Smooth muscle cell (in vitro differentiated cells): ENCODE data around the gene SCUBE1. TPM values are rescaled to one million over a fixed set of nuclear protein-coding genes. Genes with fewer than 3 reads are reported as not detected.

Source experiments
- DNase-seq: peaks from one replicate; lab custom pipeline; 2025; ENCODE audit not compliant: unreplicated experiment; lab: John Stamatoyannopoulos, UW
- H2AFZ ChIP-seq: fragments of 200-600 bp; sonication (generic); 2 replicates; pipeline ENCODE4 v1.6.0; 2016; ENCODE audit warnings: antibody characterized with exemption, low read depth, mild to moderate bottlenecking
- H3F3A ChIP-seq: fragments of 200-600 bp; sonication (generic); 2 replicates; pipeline ENCODE4 v1.6.0; 2017; ENCODE audit warnings: antibody characterized with exemption, low read depth
- H3K27ac ChIP-seq: fragments of 200-600 bp; sonication (generic); 2 replicates; pipeline ENCODE4 v1.5.1; 2016; ENCODE audit warnings: low read depth, mild to moderate bottlenecking
- H3K27me3 ChIP-seq: fragments of 200-600 bp; sonication (generic); 2 replicates; pipeline ENCODE4 v1.6.1; 2016; ENCODE audit warnings: low read depth, mild to moderate bottlenecking
- H3K36me3 ChIP-seq: fragments of 200-600 bp; sonication (generic); 2 replicates; pipeline ENCODE4 v1.5.1; 2016; ENCODE audit warnings: low read depth
- H3K4me1 ChIP-seq: fragments of 200-600 bp; sonication (generic); 2 replicates; pipeline ENCODE4 v1.5.1; 2016; ENCODE audit warnings: low read depth
- H3K4me2 ChIP-seq: fragments of 200-600 bp; sonication (generic); 2 replicates; pipeline ENCODE4 v1.6.0; 2016; ENCODE audit warnings: mild to moderate bottlenecking
- H3K4me3 ChIP-seq: fragments of 200-600 bp; sonication (generic); 2 replicates; pipeline ENCODE4 v1.5.1; 2016; ENCODE audit warnings: mild to moderate bottlenecking
- H3K79me2 ChIP-seq: fragments of 200-600 bp; sonication (generic); 2 replicates; pipeline ENCODE4 v1.6.0; 2016; ENCODE audit warnings: low read depth, mild to moderate bottlenecking
- H3K9ac ChIP-seq: fragments of 200-600 bp; sonication (generic); 2 replicates; pipeline ENCODE4 v1.6.0; 2016; ENCODE audit warnings: low read depth
- H3K9me3 ChIP-seq: fragments of 200-600 bp; sonication (generic); replicated peaks from 2 replicates; pipeline ENCODE4 v1.5.1; 2016; ENCODE audit warnings: low read depth
- H4K20me1 ChIP-seq: fragments of 200-600 bp; sonication (generic); 2 replicates; pipeline ENCODE4 v1.6.0; 2016; ENCODE audit warnings: low read depth
- CTCF ChIP-seq: fragments of 200-600 bp; sonication (generic); IDR thresholded peaks from 2 replicates; pipeline ENCODE4 v1.5.1; 2017; ENCODE audit warnings: borderline replicate concordance, mild to moderate bottlenecking, antibody characterized with exemption; ENCODE audit not compliant: insufficient read depth, poor library complexity, severe bottlenecking
- WGBS: methylation state at CpG from one replicate; pipeline ENCODE4 v1.1.7; 2016; ENCODE audit warnings: low lambda C conversion rate; 5-methylcytosine and 5-hydroxymethylcytosine counted together
- polyA plus RNA-seq: library from polyadenylated mRNA; unstranded; fragments of >200 nt; fragmentation: Nextera tagmentation; extraction: Ambion mirVana; gene quantifications from 2 replicates; pipeline ENCODE4 v1.2.1, GENCODE V29; 2016
- total RNA-seq: library from RNA; depleted of rRNA; stranded (reverse); fragments of >200 nt; gene quantifications from 2 replicates; pipeline ENCODE4 v1.2.3, GENCODE V29; 2014

The SCUBE1 gene
- total and polyA plus RNA-seq, 2 experiments from 2014 or later: 13.4 to 16.3 TPM

GRCh38 chr22:43148581-43148980, 194.6 kb downstream of the SCUBE1 start:
- no peak for DNase-seq
- H3K4me2 ChIP-seq: no peak overlapping the region
- peaks cover 7% of the 10 kb centered on the region for H3K79me2 ChIP-seq
- H3K4me1 ChIP-seq: peaks cover 13% of the 10 kb centered on the region
- no peak overlapping the region for H3K9ac ChIP-seq
- WGBS: 67% methylated on average over 6 of the region's 6 CpGs
- H3F3A ChIP-seq: no peaks in the 10 kb centered on the region
- no peaks in the 10 kb centered on the region for H3K9me3 ChIP-seq
- no peaks in the 10 kb centered on the region for H3K27me3 ChIP-seq
- no peaks in the 10 kb centered on the region for H3K36me3 ChIP-seq
- no peak overlapping the region for H2AFZ ChIP-seq
- H3K27ac ChIP-seq: no peak overlapping the region
- no peaks in the 10 kb centered on the region for H4K20me1 ChIP-seq
- H3K4me3 ChIP-seq: no peak overlapping the region
- TF ChIP-seq CTCF: no peak

- Histone ChIP-seq H3F3A (no peaks in the 10 kb centered on the region), H4K20me1 (no peaks in the 10 kb centered on the region), H3K36me3 (no peaks in the 10 kb centered on the region), H2AFZ (no peak overlapping the region), H3K4me2 (no peak overlapping the region), H3K4me1 (peaks cover 13% of the 10 kb centered on the region), H3K27ac (no peak overlapping the region), H3K9me3 (no peaks in the 10 kb centered on the region), H3K27me3 (no peaks in the 10 kb centered on the region), H3K79me2 (peaks cover 8% of the 10 kb centered on the region), H3K4me3 (no peak overlapping the region), H3K9ac (no peak overlapping the region)
- WGBS: 92% methylated on average over 8 of the region's 8 CpGs
- no peak for TF ChIP-seq CTCF
- no peak for DNase-seq
These were observed 195.4 kb downstream of the SCUBE1 start for GRCh38 chr22:43147821-43148220.

Other genes starting within 250 kb of the SCUBE1 start
- gene BIK, start 232.6 kb downstream of the SCUBE1 start, total RNA-seq: 2.7 and 3.9 TPM in 2 replicates
- 1.9 and 6.1 TPM in 2 replicates for gene BIK, start 232.6 kb downstream of the SCUBE1 start, polyA plus RNA-seq
- 8.2 and 9.3 TPM in 2 replicates for gene MCAT, start 200.0 kb downstream of the SCUBE1 start, total RNA-seq
- 15.3 and 16.1 TPM in 2 replicates for gene MCAT, start 200.0 kb downstream of the SCUBE1 start, polyA plus RNA-seq
- 154 and 170 TPM in 2 replicates for gene TSPO, start 191.8 kb downstream of the SCUBE1 start, total RNA-seq
- 234 and 251 TPM in 2 replicates for gene TSPO, start 191.8 kb downstream of the SCUBE1 start, polyA plus RNA-seq
- 19.1 and 23.5 TPM in 2 replicates for gene TTLL12, start 156.2 kb downstream of the SCUBE1 start, total RNA-seq
- gene TTLL12, start 156.2 kb downstream of the SCUBE1 start, polyA plus RNA-seq: 31.6 and 39.1 TPM in 2 replicates
- not detected in 2 replicates for gene MPPED1, start 68.6 kb upstream of the SCUBE1 start, total RNA-seq
- gene MPPED1, start 68.6 kb upstream of the SCUBE1 start, polyA plus RNA-seq: not detected in 2 replicates